Measurements from ENCODE around the gene BATF.
A peak's percentile ranks its signal among the peaks of the same experiment; 100 is the strongest.
"Not testable (repeated sequence)": the region's sequence is repeated elsewhere in the genome, so short reads cannot be mapped to it uniquely, and the experiment has no call there.

Gene BATF

GRCh38 chr14:75522224-75522982, at the start of gene BATF:
TSS of gene BATF (plus strand) at chr14:75522469. CDS start at chr14:75522683, 214 bp downstream.
- peak; percentile 75 for DNase-seq

- not testable (repeated sequence) for DNase-seq
Observed at GRCh38 chr14:75474127-75474526, 48.1 kb upstream of the BATF start.

GRCh38 chr14:75476274-75476995, 45.8 kb upstream of the BATF start:
- no peak for DNase-seq

GRCh38 chr14:75477881-75478280, 44.4 kb upstream of the BATF start:
- DNase-seq, result no peak

- DNase-seq, result no peak
Observed at GRCh38 chr14:75479770-75480600, 42.3 kb upstream of the BATF start.

- no peak for DNase-seq
Observed at GRCh38 chr14:75482366-75482765, 39.9 kb upstream of the BATF start.

- DNase-seq, result peak; percentile 21
Observed at GRCh38 chr14:75484711-75485429, 37.4 kb upstream of the BATF start.

GRCh38 chr14:75486318-75486717, 36.0 kb upstream of the BATF start:
- peak; percentile 11 for DNase-seq

- DNase-seq, result peak; percentile 30
Observed at GRCh38 chr14:75487155-75487671, 35.1 kb upstream of the BATF start.

- peak; percentile 25 for DNase-seq
Observed at GRCh38 chr14:75489480-75489837, 32.8 kb upstream of the BATF start.

- peak; percentile 23 for DNase-seq
Observed at GRCh38 chr14:75491376-75491978, 30.8 kb upstream of the BATF start.

GRCh38 chr14:75492832-75493591, 29.3 kb upstream of the BATF start:
- peak; percentile 26 for DNase-seq

GRCh38 chr14:75493592-75494087, 28.6 kb upstream of the BATF start:
- DNase-seq, result peak; percentile 25

GRCh38 chr14:75494896-75495295, 27.4 kb upstream of the BATF start:
- DNase-seq, result no peak

- no peak for DNase-seq
Observed at GRCh38 chr14:75495399-75495798, 26.9 kb upstream of the BATF start.

GRCh38 chr14:75495882-75496281, 26.4 kb upstream of the BATF start:
- DNase-seq, result no peak

GRCh38 chr14:75496755-75497154, 25.5 kb upstream of the BATF start:
- DNase-seq, result no peak

GRCh38 chr14:75497191-75497590, 25.1 kb upstream of the BATF start:
- DNase-seq, result no peak

- DNase-seq, result no peak
Observed at GRCh38 chr14:75497701-75498100, 24.6 kb upstream of the BATF start.

GRCh38 chr14:75499084-75499875, 23.0 kb upstream of the BATF start:
- no peak for DNase-seq
